Heart right ventricle (tissue), 16 donors: ENCODE results near the gene VGLL4. TPM values are rescaled to one million over a fixed set of nuclear protein-coding genes. Genes with fewer than 3 reads are reported as not detected.
"Not testable (repeated sequence)": the region's sequence is repeated elsewhere in the genome, so short reads cannot be mapped to it uniquely, and the experiment has no call there.

Experiments used
- ATAC-seq, 8 donors: fragments of 200-7000 bp; cut with Tn5 transposase; one replicate each; pipeline ENCODE4 v1.9.1; 2020; ENCODE audit warnings: mild to moderate bottlenecking in 8 of 8, moderate library complexity in 8 of 8, moderate number of reproducible peaks in 1 of 8
- DNase-seq, 2 donors: peaks; one replicate each; pipeline ENCODE4 v3.0.0-alpha.2; 2020
- H3K27ac ChIP-seq, 10 donors: fragments of 200-600 bp; sonication (generic) in 2 of 10; one replicate each; pipeline versions ENCODE4 v1.5.0 to v1.8.0; 2020 to 2022; ENCODE audit warnings: mild to moderate bottlenecking in 3 of 10
- H3K27me3 ChIP-seq, 7 donors: fragments of 200-600 bp; one replicate each; pipeline ENCODE4 v1.8.0; 2021 to 2022; ENCODE audit warnings: mild to moderate bottlenecking in 2 of 7
- H3K36me3 ChIP-seq, 9 donors: fragments of 200-600 bp; sonication (generic) in 1 of 9; one replicate each; pipeline versions ENCODE4 v1.5.0 to v1.8.0; 2020 to 2022; ENCODE audit warnings: mild to moderate bottlenecking in 2 of 9
- H3K4me1 ChIP-seq, 9 donors: fragments of 200-600 bp; sonication (generic) in 1 of 9; one replicate each; pipeline versions ENCODE4 v1.5.0 to v1.8.0; 2020 to 2022; ENCODE audit warnings: mild to moderate bottlenecking in 4 of 9
- H3K4me3 ChIP-seq, 10 donors: fragments of 200-600 bp; sonication (generic) in 2 of 10; one replicate each; pipeline versions ENCODE4 v1.5.0 to v1.8.0; 2020 to 2022; ENCODE audit warnings: mild to moderate bottlenecking in 7 of 10, moderate library complexity in 2 of 10
- H3K9me3 ChIP-seq, 11 donors: fragments of 200-600 bp in 10 of 11; sonication (generic) in 2 of 11; one replicate each; pipeline versions ENCODE4 v1.5.0 to v1.8.0; 2013 to 2022; ENCODE audit warnings: mild to moderate bottlenecking in 2 of 11, control low read depth in 1 of 11, moderate library complexity in 1 of 11
- CTCF ChIP-seq, 9 donors: fragments of 200-600 bp; sonication (generic) in 2 of 9; IDR thresholded peaks; one replicate each; pipeline versions ENCODE4 v1.5.0 to v1.8.0; 2021 to 2022; ENCODE audit warnings: antibody characterized with exemption in 9 of 9, mild to moderate bottlenecking in 5 of 9, moderate library complexity in 1 of 9
- WGBS, 2 donors: extraction: QIAGEN DNeasy Blood & Tissue Kit; methylation state at CpG; one replicate each; pipeline ENCODE4 v1.1.7; 2013; ENCODE audit warnings: inconsistent platforms in 1 of 2; 5-methylcytosine and 5-hydroxymethylcytosine counted together
- intact Hi-C, 10 donors: fragments of 100-400 bp; cut with DNase I; formaldehyde crosslinking; loops; one replicate each; pipeline versions ENCODE4 v1.11.1 to v1.14.2; 2022
- polyA plus RNA-seq, 2 donors: library from polyadenylated mRNA; stranded (reverse); fragments of 200-250 nt; gene quantifications; one replicate each; pipeline ENCODE4 v1.2.3, GENCODE V29; 2013
- total RNA-seq, 10 donors: library from RNA; stranded (reverse); fragmentation: NEBNext Ultra II Directional in 3 of 10; extraction: Animal tissue kit (Norgen Biotek cat#: 25700) in 3 of 10; gene quantifications; one replicate each; pipeline versions ENCODE4 v1.2.1 to v1.2.4, GENCODE V29; 2021 to 2023
- donor health status: Arrhythmogenic right ventricular cardiomyopathy.
- donor health status: ischemic (EF 13 %, LVEDD 7.1; RV severe dilation, severe dysfunction).
- donor health status: healthy with polysubstance abuse.
- donor health status: DM: no; HTN: yes; CAD: no.
- donor health status: DM: no; HTN: no; CAD: no.
- donor health status: ischemic (EF 25% LVEDD 6.9; RV normal size, moderate dysfunction).
- donor health status: ischemic (EF 25% LVEDD 5.7; RV mildly dilated, moderate dysfunction).
- donor health status: healthy.
- donor health status: DM: yes; HTN: yes; CAD: no.
- donor health status: Ischemic cardiomyopathy.
- donor health status: ischemic (EF 35%, LVEDD 5.7; RV mildly dilated, moderate dysfunction).
- donor health status: nonischemic (EF 11% LVEDD 7.7; RV severe dilation, severe dysfunction).
- donor health status: DM: yes; HTN: yes; CAD: no.
- donor health status: PGD.
- donor health status: ischemic (EF 29% LVEDD 5.4; RV normal size, mild dysfunction).
- donor health status: nonischemic (EF 23%, LVEDD 6.1; RV moderate dilation, normal function).

Gene VGLL4
- total and polyA plus RNA-seq, 12 donors = 14.5 to 46.1 (median 29.6) TPM

DNA sequence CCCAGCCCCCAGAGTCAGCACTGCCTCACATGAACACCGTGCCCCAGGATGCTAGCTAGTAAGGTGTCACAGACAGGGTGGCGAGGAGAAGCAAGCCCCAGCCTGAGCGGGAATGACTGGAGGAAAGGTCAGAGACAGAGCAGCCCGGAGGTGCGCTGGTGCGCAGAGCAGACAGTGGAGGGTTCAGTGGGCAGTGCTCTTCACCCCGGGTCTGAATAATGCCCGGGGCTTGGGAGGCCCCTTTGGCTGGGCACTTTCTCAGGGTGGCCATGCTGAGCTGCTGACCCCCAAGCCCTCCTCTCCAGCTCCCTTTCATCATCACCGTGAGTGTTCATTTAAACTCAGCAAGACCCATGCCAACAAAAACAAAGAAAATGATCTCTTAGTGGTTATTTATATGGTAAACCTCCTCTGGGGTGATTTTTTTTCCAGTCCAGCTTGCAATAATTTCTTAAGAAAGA lies 110.8 kb downstream of the VGLL4 start:
- 84% methylated on average over 9 of the region's 9 CpGs for WGBS, 2 donors

DNA sequence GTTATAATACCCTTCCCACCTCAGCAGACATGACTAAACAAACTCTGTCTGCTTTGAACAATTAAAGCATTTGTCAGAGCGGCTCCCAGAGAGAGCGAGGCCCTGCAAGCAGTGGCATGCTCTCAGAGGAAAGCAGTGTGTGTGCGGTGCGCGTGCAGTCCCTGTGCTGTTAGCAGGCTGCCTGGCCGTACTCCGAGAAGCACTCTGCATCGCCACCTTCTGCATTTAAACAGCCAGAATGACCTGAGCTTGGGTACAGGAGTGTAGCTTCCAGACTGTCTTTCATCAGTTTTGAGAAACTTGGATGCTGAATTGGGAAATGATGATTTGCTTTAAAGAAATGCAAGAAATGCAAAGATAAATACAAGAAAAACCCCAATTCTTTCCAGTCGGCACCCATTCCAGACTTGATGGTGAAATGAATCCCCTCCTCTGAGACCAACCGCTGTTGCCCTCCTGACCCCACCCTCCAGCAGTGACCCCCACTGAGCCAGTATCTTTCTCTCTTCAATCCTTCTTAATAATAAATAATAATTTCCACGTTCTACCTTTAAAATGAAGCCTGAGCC lies 113.5 kb downstream of the VGLL4 start:
- peak overlapping the region in 3 of 10 donors; percentile 8 to 33 (median 9) for H3K27ac ChIP-seq
- peaks cover 0 to 36% (median 19%) of the 10 kb centered on the region in 9 donors for H3K4me1 ChIP-seq
- WGBS, 2 donors = 58 to 62% methylated on average over 11 of the region's 11 CpGs
- no peaks in the 10 kb centered on the region for H3K9me3 ChIP-seq
- peak in 3 of 9 donors; percentile 24 to 34 (median 28) for TF ChIP-seq CTCF (IDR thresholded peaks at IDR 0.05)
- DNase-seq = peak; percentile 28 to 53
- peak; percentile 50 to 89 (median 69) for ATAC-seq
- no peak overlapping the region for H3K4me3 ChIP-seq
- no peaks in the 10 kb centered on the region for H3K36me3 ChIP-seq
- intact Hi-C loops = no loop called here
- H3K27me3 ChIP-seq = no peaks in the 10 kb centered on the region

More for the DNA sequence above, 110.8 kb downstream of the VGLL4 start:
- ATAC-seq (no peak), DNase-seq (no peak)
- Histone ChIP-seq H3K4me3 (no peak overlapping the region), H3K9me3 (no peaks in the 10 kb centered on the region), H3K27ac (no peak overlapping the region), H3K36me3 (no peaks in the 10 kb centered on the region), H3K27me3 (no peaks in the 10 kb centered on the region), H3K4me1 (peaks cover 0 to 36% (median 19%) of the 10 kb centered on the region in 9 donors)
- TF ChIP-seq CTCF (IDR thresholded peaks at IDR 0.05) = no peak
- intact Hi-C loops = no loop called here

- 75% methylated on average over 4 of the region's 4 CpGs for whole genome bisulfite sequencing, 2 donors
- ATAC-seq = no peak
Observed at GRCh38 chr3:11529281-11529680, 114.4 kb downstream of the VGLL4 start.

GRCh38 chr3:11526121-11526520 lies 117.6 kb downstream of the VGLL4 start:
- H3K27ac ChIP-seq, H3K9me3 ChIP-seq, intact Hi-C loops, ATAC-seq, H3K36me3 ChIP-seq, H3K4me3 ChIP-seq, H3K27me3 ChIP-seq, DNase-seq: not testable (repeated sequence)
- peaks cover 2 to 27% (median 13%) of the 10 kb centered on the region in 9 donors for H3K4me1 ChIP-seq
- WGBS, 2 donors = 99% methylated on average over 5 of the region's 5 CpGs

More at GRCh38 chr3:11529281-11529680, 114.4 kb downstream of the VGLL4 start:
- no peak for DNase-seq
- Histone ChIP-seq H3K9me3 (no peaks in the 10 kb centered on the region), H3K4me3 (no peak overlapping the region), H3K27ac (no peak overlapping the region), H3K4me1 (peaks cover 0 to 30% (median 13%) of the 10 kb centered on the region in 9 donors), H3K27me3 (no peaks in the 10 kb centered on the region), H3K36me3 (no peaks in the 10 kb centered on the region)
- no peak for TF ChIP-seq CTCF (IDR thresholded peaks at IDR 0.05)
- intact Hi-C loops = no loop called here

DNA sequence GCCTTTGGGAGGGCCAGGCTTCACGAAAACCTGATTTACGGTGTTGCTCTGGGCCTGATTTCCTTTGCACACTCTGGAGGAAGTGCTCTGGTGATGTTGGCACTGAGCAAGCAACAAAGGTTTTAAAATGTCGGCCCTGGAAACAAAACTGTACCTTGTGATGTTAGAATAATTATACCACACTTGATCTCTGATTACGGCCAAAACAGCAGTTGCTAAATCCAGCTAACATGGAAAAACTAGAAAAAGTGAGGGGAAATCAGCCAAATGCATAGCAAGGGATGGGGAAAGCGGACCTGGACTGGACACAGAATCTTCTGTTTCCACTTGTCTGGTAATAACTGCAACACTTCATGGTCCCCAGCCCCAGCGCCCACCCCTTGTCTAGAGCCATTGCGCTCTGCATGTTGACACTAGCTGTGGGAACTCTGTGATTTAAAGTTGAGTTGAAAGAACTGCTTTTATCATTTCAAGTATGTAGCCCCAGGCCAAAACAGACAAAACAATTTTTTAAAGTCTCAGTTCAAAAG lies 120.1 kb downstream of the VGLL4 start:
- WGBS, 2 donors = 65 to 71% methylated on average over 7 of the region's 7 CpGs
- no peak for DNase-seq
- peak overlapping the region in 5 of 10 donors; percentile 12 to 49 (median 18) for H3K27ac ChIP-seq

More for the DNA sequence above, 120.1 kb downstream of the VGLL4 start:
- no peak for TF ChIP-seq CTCF (IDR thresholded peaks at IDR 0.05)
- Histone ChIP-seq H3K4me1 (peaks cover 0 to 14% (median 8%) of the 10 kb centered on the region in 9 donors), H3K36me3 (no peaks in the 10 kb centered on the region), H3K27me3 (no peaks in the 10 kb centered on the region), H3K4me3 (no peak overlapping the region), H3K9me3 (no peaks in the 10 kb centered on the region)
- ATAC-seq = peak in 4 of 8 donors; percentile 26 to 59 (median 44)
- intact Hi-C loops = no loop called here
